ENCODE measurements around the gene MLYCD. TPM values are rescaled to one million over a fixed set of nuclear protein-coding genes. Genes with fewer than 3 reads are reported as not detected.

MLYCD gene
- total RNA-seq, 1 donor from 2014 or later: 3.5 TPM

DNA sequence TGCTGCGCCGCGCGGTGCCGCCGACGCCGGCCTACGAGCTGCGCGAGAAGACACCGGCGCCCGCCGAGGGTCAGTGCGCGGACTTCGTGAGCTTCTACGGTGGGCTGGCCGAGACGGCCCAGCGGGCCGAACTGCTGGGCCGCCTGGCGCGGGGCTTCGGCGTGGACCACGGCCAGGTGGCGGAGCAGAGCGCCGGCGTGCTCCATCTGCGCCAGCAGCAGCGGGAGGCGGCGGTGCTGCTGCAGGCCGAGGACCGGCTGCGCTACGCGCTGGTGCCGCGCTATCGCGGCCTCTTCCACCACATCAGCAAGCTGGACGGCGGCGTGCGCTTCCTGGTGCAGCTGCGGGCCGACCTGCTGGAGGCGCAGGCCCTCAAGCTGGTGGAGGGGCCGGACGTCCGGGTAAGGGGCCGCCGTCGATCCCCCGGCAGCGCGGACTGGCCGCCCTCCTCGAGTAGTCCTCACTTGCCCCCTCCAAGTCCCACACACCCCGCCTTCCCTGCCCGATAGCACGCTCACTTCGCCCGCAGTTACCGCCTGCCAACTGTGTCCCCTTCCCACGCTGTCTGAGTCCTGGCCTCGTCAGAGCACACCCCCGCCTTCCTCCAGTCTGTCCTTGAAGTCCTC, 470 bp downstream of the MLYCD start:
- peak; percentile 65 for DNase-seq (ENCODE audit: low read depth)

DNA sequence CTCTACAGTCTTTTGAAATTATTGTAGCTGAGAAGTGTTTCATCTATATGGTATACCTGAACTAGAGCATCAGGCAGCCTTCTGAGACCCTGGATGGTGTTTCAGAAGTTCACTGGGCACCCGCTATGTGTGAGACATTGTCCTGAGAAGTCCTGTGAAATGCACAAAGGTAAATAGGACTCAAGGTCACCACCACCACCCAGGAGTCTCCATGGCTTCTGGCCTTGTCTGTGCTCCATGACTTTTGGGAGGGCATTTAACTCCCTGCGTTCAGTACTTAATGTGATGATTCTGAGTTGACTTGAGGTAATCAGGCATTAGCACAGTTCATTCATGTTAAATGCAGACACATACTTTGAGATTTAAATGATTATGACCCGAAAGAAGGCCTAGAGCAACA, 1.1 kb downstream of the MLYCD start:
- DNase-seq (ENCODE audit: low read depth): no peak

DNA sequence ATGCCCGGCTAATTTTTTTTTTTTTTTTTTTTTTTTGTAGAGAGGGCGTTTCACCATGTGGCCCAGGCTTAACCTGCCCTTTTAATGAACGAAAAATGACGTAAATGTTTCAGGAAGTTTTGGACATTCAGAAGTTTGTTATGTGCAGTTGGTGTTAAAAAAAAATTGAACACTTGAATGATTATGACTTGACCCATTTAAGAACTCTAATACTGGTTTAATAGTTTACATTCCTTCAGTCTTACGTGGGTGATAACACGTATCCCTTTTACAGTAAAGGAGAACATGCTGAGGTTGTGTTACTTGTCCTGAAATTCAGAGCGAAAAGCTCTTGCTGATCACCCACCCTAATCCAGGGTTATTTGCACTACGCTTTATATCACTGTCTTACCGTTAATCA, 1.7 kb downstream of the MLYCD start:
- DNase-seq (ENCODE audit: low read depth): no peak

- DNase-seq (ENCODE audit: low read depth): no peak
Observed at GRCh38 chr16:83901101-83901500, 2.2 kb downstream of the MLYCD start.

DNA sequence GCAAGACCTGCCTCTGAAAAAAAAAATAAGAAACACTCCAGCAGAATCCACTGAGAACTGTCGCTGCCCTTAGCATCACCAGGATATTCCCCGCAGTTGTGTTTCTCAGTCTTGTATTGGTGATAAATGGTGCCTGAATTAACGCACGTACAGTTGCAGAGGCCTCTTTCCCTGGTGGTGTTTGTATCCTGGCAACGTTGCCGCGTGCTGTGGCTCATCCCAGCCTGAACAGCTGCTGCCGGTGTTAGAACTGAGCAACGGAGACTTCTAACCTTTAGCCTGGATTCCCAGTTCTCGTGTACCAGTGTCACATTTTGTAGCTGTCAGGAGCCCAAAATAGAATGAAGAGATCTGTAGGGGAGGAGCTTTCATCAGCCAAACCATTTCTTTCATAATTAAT, 4.8 kb downstream of the MLYCD start:
- peak; percentile 97 for DNase-seq (ENCODE audit: low read depth)

DNA sequence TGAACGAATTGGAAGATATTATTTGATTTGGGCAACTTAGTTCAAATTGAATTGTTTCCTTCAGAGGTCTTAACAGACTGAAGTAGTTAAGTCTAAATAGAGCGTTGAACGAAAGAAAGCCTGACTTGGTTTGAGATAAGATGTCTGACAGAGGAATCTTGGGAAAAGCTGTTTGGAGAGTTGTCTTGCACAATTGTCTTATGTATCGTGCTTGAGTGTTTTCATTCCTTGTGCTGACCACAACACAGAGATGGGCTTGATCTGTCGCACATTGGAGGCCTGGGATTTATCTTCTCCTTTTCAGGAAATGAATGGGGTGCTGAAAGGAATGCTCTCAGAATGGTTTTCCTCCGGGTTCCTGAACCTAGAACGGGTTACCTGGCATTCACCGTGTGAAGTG, 7.8 kb downstream of the MLYCD start:
- no peak for DNase-seq (ENCODE audit: low read depth)

DNA sequence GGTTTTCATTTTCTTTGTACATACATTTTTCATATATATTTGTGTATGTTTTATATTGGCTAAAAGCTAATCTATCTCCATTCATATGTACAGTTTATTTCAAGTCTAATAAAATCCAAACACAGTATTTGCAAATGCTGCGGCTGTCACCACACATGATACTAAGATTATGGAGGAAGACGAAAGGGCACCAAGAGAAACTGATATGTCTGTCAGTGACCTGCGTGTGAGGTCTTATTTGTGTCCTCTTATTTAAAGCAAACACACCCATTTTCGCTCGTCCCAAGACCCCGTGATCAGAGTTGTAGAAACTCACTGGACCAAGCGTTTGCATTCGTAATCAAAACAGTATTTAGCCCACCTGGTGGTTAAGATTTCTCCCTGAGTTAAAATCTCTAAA, 8.2 kb downstream of the MLYCD start:
- no peak for DNase-seq (ENCODE audit: low read depth)

- DNase-seq (ENCODE audit: low read depth): no peak
Observed at GRCh38 chr16:83907631-83908250, 8.8 kb downstream of the MLYCD start.

GRCh38 chr16:83908798-83909197, 9.9 kb downstream of the MLYCD start:
- DNase-seq (ENCODE audit: low read depth): no peak

DNA sequence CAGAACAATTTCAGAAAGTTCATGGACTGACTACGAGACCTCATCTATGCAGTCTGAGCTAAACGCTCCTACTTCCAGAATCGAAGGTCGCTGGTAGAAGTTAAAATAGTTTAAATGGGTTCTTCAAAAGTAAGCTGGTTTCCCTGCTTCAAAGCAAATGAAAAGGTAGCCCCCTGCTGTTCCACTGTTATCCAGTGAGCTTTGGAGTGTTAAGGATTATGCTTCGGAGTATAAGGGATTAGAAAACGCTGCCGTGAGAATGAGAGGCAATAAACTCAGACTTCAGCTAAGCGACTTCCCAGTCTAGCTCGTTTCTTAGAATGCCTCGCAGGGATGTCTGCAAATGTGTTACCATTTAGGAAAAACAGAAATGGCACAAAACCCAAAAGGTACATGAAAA, 12.4 kb downstream of the MLYCD start:
- DNase-seq (ENCODE audit: low read depth): no peak

GRCh38 chr16:83912519-83913244, 13.8 kb downstream of the MLYCD start:
- peak; percentile 57 for DNase-seq (ENCODE audit: low read depth)

- DNase-seq (ENCODE audit: low read depth): peak; percentile 83
Observed at GRCh38 chr16:83913245-83913633, 14.3 kb downstream of the MLYCD start.

GRCh38 chr16:83914091-83914710, 15.3 kb downstream of the MLYCD start:
- no peak for DNase-seq (ENCODE audit: low read depth)

DNA sequence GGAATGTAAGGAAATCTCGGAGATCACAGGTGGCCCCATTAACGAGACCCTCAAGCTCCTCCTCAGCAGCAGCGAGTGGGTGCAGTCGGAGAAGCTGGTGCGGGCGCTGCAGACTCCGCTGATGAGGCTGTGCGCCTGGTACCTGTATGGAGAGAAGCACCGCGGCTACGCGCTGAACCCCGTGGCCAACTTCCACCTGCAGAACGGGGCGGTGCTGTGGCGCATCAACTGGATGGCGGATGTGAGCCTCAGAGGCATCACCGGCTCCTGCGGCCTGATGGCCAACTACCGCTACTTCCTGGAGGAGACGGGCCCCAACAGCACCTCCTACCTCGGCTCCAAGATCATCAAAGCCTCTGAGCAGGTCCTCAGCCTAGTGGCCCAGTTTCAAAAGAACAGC, 16.2 kb downstream of the MLYCD start:
- DNase-seq (ENCODE audit: low read depth): no peak

DNA sequence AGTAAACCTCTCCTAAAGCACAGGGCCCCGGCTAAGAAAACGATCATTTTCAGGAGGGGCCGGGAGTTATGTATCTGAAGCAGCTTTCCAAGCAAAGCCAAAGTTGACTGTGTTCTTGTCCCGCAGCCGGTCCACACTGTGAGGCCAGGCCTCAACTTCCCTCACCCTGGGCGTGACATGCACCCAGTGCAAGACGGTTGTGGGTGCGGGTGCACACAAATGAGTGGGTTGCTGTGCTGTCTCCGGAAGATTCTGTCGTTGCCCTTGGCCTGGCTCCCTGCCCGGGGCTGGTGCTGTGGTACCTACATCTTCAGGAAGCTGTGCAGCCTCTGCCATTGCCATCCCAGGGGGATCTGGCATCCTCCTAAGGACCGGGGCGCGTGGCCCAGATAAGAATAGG, 16.6 kb downstream of the MLYCD start:
- DNase-seq (ENCODE audit: low read depth): no peak

DNA sequence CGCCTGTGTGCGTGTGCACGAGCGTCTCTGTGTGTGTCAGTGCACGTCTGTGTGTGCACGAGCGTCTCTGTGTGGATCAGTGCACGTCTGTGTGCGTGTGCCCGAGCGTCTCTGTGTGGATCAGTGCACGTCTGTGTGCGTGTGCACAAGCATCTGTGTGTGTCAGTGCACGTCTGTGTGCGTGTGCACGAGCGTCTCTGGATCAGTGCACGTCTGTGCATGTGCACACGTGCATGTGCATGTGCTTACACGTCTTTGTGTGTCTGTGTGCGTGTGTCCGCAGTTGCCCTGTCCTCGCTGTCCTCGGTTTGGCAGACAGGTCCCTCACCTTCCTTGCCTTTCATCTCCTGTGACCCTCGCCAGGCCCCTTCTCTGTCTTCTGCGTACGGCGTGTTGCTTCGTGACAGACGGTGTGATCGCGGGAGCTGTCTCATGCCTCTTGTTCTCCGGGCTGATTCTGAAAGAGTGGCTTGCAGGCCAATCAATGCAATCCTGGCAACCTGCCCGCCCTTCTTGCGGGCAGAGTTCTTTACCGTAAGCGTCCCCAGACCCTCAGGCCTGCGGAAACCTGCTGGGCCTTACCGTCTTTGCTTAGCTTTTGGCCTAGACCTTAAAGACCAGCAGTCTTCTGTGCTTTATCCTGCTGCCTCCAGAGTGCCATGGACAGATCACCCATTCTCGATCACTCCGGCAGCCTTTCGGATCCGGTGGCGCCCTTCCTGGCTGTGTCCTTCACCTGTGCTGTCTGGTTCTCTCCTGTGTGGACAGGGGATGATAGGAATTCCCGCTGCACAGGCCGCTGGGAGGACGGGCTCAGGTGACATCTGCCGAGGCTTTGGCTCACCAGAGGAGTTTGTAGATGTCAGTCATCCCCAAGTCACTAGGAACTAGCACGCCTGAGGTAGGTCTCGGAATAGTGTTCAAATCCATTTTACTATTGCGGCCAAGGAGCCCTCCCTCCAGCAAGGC, 18.5 kb downstream of the MLYCD start:
- DNase-seq (ENCODE audit: low read depth): no peak

DNA sequence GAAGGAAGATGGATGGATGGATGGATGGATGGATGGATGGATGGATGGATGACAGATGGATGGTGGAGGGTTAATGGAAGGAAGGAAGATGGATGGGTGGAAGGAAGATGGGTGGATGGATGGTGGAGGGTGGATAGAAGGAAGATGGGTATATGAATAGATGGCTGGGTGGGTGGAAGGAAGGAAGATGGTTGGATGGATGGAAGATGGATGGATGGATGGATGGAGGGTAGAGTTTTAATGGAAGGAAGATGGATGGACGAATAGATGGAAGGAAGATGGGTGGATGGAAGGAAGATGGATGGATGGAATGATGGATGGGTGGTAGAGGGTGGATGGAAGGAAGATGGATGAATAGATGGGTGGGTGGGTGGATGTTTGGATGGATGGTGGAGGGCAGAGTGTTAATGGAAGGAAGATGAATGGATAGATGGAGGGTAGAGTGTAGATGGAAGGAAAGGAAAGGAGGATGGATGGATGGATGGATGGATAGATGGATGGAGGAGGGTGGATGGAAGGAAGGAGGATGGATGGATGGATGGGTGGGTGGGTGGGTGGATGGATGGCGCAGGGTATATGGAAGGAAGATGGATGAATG, 22.1 kb downstream of the MLYCD start:
- no peak for DNase-seq (ENCODE audit: low read depth)

DNA sequence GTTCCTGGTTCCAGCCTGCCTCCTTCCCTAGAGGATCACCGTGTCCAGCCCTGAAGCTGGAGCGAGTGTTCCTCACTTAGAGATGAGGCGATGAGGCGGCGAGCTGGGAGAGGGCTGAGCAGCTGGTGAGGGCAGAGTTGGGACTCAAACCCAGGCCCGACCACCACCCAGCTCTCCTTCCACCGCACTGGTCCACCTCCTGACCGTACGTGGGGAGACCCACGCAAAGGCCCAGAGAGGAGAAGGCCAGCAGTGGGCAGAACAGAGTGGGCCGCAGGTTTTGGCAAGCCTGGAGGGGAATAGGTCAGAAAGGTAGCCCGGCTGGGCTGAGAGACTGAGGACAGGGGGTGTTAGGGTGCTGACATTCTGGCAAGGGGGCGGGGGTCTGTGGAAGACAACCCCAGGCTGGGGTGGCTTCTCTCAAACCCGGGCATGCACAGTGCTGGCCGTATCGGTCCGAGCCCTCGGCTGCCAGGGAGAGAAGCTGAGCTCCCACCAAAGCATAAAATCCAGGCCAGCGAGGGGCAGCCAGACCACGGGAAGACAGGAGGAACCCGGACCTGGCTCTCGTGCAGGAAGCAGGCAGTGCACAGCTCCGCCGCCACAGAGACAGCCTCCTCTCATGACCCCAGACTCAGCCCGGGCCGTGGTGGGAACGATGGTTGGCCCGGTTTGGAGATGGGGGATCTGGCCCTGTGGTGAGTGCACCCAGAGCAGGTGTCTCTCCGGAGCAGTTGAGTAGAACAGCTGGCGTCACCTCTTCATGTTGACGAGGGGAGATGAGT, 24.9 kb downstream of the MLYCD start:
- DNase-seq (ENCODE audit: low read depth): no peak

- no peak for DNase-seq (ENCODE audit: low read depth)
Observed at GRCh38 chr16:83924686-83925085, 25.8 kb downstream of the MLYCD start.
